ENCODE measurements around the gene B4GALT5. TPM values are rescaled to one million over a fixed set of nuclear protein-coding genes. Genes with fewer than 3 reads are reported as not detected.

The B4GALT5 gene
- total and polyA plus RNA-seq, 8 donors = 38.4 to 51.0 (median 45.8) TPM

GRCh38 chr20:49646126-49646525 lies 67.6 kb downstream of the B4GALT5 start:
- ATAC-seq (no peak), DNase-seq (no peak)
- Histone ChIP-seq H3K9me3 (no peaks in the 10 kb centered on the region), H3K36me3 (peaks cover 0 to 92% of the 10 kb centered on the region in 2 donors), H3K27me3 (no peaks in the 10 kb centered on the region), H3K4me1 (peaks cover 4 to 22% of the 10 kb centered on the region in 2 donors), H3K27ac (no peak overlapping the region), H3K4me3 (no peak overlapping the region)
- no peak for TF ChIP-seq CTCF (IDR thresholded peaks at IDR 0.05)
- intact Hi-C loops (cut with DNase I) = no loop called here

- H3K27ac ChIP-seq = no peak overlapping the region
- H3K4me3 ChIP-seq = no peak overlapping the region
- no peak for TF ChIP-seq CTCF (IDR thresholded peaks at IDR 0.05)
- ATAC-seq = no peak
- DNase-seq = no peak
- intact Hi-C loops (cut with DNase I) = no loop called here
- H3K4me1 ChIP-seq = peaks cover 4 to 22% of the 10 kb centered on the region in 2 donors
- H3K27me3 ChIP-seq = no peaks in the 10 kb centered on the region
- no peaks in the 10 kb centered on the region for H3K9me3 ChIP-seq
- H3K36me3 ChIP-seq = peaks cover 0 to 96% of the 10 kb centered on the region in 2 donors
Observed at GRCh38 chr20:49644980-49645565, 68.6 kb downstream of the B4GALT5 start.

GRCh38 chr20:49642816-49643215 lies 70.9 kb downstream of the B4GALT5 start:
- H3K9me3 ChIP-seq = no peaks in the 10 kb centered on the region
- peak overlapping the region; percentile 20 to 40 for H3K27ac ChIP-seq
- H3K4me3 ChIP-seq = no peak overlapping the region
- TF ChIP-seq CTCF (IDR thresholded peaks at IDR 0.05) = no peak
- no peak for ATAC-seq
- intact Hi-C loops (cut with DNase I) = no loop called here
- peaks cover 4 to 18% of the 10 kb centered on the region in 2 donors for H3K4me1 ChIP-seq
- peak in 2 of 4 donors; percentile 65 to 82 for DNase-seq
- no peaks in the 10 kb centered on the region for H3K27me3 ChIP-seq
- H3K36me3 ChIP-seq = peaks cover 0 to 97% of the 10 kb centered on the region in 2 donors

GRCh38 chr20:49641683-49642656 lies 71.7 kb downstream of the B4GALT5 start:
- no peaks in the 10 kb centered on the region for H3K9me3 ChIP-seq
- H3K4me3 ChIP-seq = no peak overlapping the region
- H3K27ac ChIP-seq = peak overlapping the region; percentile 30 to 40
- H3K36me3 ChIP-seq = peaks cover 0 to 97% of the 10 kb centered on the region in 2 donors
- intact Hi-C loops (cut with DNase I) = no loop called here
- no peak for TF ChIP-seq CTCF (IDR thresholded peaks at IDR 0.05)
- no peaks in the 10 kb centered on the region for H3K27me3 ChIP-seq
- ATAC-seq (peak; percentile 89), DNase-seq (no peak)
- peaks cover 4 to 18% of the 10 kb centered on the region in 2 donors for H3K4me1 ChIP-seq

GRCh38 chr20:49637046-49637637 lies 76.5 kb downstream of the B4GALT5 start:
- DNase-seq (peak in 2 of 4 donors; percentile 51 to 61), ATAC-seq (no peak)
- Histone ChIP-seq H3K27ac (no peak overlapping the region), H3K27me3 (no peaks in the 10 kb centered on the region), H3K9me3 (no peaks in the 10 kb centered on the region), H3K4me3 (no peak overlapping the region), H3K36me3 (peaks cover 0 to 95% of the 10 kb centered on the region in 2 donors), H3K4me1 (peaks cover 0 to 7% of the 10 kb centered on the region in 2 donors)
- no peak for TF ChIP-seq CTCF (IDR thresholded peaks at IDR 0.05)
- intact Hi-C loops (cut with DNase I) = no loop called here
